ENCODE data around the gene SKOR2.

DNA sequence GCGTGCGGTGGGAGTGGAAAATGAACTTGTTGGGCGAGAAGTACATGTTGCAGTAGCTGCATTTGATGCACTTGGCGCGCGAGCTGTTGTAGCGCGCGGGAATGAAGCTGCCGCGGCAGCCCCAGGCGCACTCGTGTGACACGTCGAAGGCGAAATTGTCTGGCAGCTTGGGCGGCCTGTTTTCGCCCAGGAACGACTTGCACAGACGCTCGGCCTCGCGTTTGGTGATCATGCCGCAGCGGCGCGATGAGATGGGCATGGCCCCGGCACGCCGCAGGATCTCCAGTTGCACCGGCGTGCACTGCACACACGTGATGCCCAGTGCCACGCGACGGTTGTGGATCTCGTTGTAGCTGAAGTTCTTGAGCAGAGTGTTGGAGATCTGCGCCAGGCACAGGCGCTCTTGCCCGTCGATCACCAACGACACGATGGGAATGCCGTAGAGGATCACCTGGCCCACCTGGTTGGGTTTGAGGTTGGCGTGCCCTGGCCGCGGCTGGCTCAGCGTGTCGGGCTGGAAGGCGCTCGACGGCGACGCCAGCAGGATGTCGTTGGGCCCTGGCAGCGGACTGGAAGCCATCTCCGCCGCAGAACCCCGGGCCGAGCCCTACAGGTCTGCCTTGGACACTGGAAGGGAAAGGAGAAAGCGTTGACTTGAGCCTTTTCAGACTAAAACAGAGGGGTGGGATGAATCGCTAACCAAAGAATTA, 2.7 kb downstream of the SKOR2 start:
- TF ChIP-seq, protein P1, sequence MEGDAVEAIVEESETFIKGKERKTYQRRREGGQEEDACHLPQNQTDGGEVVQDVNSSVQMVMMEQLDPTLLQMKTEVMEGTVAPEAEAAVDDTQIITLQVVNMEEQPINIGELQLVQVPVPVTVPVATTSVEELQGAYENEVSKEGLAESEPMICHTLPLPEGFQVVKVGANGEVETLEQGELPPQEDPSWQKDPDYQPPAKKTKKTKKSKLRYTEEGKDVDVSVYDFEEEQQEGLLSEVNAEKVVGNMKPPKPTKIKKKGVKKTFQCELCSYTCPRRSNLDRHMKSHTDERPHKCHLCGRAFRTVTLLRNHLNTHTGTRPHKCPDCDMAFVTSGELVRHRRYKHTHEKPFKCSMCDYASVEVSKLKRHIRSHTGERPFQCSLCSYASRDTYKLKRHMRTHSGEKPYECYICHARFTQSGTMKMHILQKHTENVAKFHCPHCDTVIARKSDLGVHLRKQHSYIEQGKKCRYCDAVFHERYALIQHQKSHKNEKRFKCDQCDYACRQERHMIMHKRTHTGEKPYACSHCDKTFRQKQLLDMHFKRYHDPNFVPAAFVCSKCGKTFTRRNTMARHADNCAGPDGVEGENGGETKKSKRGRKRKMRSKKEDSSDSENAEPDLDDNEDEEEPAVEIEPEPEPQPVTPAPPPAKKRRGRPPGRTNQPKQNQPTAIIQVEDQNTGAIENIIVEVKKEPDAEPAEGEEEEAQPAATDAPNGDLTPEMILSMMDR (IDR thresholded peaks at IDR 0.05; ENCODE audit: borderline replicate concordance, extremely low read depth, low read length, poor library complexity, severe bottlenecking) = no peak
- no peak for TF ChIP-seq EZH2 (IDR thresholded peaks at IDR 0.05; ENCODE audit: borderline replicate concordance, low read depth, low read length, severe bottlenecking)
